HG03135 (cell line): ENCODE measurements around the gene PDZK1.
"Not testable (repeated sequence)": the region's sequence is repeated elsewhere in the genome, so short reads cannot be mapped to it uniquely, and the experiment has no call there.

ENCODE experiments used
- ATAC-seq: cut with Tn5 transposase; IDR thresholded peaks from one replicate; pipeline ENCODE4 v1.9.1; 2021; ENCODE audit warnings: mild to moderate bottlenecking, moderate library complexity; ENCODE audit not compliant: unreplicated experiment

PDZK1 gene

GRCh38 chr1:145710291-145711027, 3.3 kb upstream of the PDZK1 start:
- no peak for ATAC-seq

DNA sequence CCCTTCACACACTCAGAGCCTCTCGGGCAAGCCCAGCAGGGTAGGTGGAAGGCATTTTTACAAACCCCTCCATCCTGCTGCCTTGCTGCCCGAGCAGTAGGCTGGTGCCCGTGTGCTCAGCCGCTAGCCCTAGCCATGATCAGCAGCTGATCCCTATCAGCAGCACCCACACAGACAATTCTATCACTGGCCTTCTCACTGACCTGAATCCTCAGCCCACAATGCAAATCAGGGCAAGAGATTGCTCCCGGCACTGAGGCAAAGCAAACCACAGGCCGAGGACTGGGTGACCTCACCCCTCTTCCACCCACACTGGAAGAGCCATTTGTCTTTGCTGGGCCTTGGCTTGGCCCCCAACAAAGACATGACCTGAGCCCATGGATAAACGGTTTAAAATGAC, 895 bp upstream of the PDZK1 start:
- no peak for ATAC-seq

DNA sequence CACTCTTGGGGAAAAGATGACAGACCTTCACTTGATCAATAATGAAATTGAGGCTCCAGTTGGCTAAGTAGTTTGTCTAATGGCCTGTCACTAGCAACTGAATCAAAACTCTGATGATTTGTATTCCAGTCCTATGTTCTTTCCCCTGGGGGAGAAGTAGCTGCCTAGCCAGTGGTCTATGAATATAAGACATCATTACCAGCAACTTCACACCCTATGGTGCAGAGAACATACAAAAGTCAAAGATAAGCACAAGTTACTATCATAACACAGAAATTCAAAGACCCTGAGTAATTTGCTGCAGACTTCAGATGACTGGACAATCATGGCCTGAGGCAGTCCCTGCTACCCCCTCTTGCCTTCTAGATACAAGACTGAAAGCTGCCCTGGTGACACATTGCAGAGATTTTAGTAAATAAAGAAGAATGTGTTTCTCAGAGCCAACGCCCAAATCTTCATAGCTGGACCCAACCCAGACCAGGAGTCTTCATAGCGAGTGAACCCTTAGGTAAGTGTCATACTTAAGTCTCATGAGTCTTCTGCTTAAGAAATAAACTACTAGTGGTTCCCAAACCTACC, 993 bp downstream of the PDZK1 start:
- no peak for ATAC-seq

DNA sequence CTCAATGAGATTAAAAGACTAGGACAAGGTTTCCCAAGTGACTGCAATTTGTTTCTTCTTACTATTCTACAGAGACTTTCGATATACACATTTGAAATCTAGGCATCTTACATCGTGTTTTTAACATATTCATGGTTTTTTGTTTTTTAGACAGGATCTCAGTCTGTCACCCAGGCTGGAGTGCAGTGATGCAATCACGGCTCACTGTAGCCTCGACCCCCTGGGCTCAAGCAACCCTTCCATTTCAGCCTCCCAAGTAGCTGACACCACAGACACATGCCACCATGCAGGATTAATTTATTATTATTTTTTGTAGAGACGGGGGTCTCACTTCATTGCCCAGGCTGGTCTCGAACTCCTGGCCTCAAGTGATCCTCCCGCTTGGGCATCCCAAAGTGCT, 1.5 kb downstream of the PDZK1 start:
- no peak for ATAC-seq

DNA sequence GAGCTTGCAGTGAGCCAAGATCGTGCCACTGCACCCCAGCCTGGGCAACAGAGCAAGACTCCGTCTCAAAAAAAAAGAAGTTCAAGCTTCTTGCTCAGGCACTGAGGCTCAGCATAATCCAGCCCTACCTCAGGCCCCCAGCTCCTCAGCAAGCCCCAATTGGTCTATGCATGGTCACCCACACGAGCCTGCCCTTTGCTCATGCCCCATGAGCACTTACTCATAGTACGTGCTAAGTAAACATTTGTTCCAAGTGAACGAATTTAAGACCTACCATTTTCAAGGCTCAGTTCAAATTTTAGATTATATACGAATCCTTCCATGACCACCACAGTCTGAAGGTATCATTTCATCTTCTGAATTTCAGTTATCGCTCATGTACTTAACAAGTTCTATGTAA, 4.3 kb downstream of the PDZK1 start:
- ATAC-seq, result no peak

GRCh38 chr1:145702052-145702451, 5.1 kb downstream of the PDZK1 start:
- no peak for ATAC-seq

DNA sequence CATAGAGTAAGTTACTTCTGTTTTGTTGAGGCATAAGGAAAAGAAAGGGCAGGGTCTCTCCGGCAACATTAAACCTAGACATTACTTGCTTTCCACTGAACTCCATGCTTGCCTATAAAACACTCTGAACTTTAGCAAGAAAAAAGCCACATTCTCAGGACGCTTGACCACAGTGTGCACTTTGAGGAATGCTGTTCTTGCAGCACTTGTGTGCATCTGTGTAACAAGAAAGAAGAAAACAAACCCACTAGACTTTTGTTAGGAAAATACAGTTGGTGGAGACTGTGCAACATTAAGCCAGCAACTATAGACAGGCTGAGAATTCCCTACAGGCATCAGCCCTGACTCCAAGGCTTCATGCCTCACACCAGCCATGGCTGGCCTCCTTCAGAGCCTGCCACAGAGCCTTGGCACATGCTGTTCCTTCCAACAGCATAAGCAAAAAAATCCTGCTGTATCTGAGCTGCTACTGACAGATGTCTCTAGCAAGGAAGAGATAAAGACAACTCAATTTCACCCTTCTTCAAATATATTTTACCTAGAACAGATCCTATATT, 5.8 kb downstream of the PDZK1 start:
- ATAC-seq, result no peak

GRCh38 chr1:145696630-145696960, 10.6 kb downstream of the PDZK1 start:
- ATAC-seq, result no peak

- no peak for ATAC-seq
Measured at GRCh38 chr1:145695821-145696629, 11.1 kb downstream of the PDZK1 start.

DNA sequence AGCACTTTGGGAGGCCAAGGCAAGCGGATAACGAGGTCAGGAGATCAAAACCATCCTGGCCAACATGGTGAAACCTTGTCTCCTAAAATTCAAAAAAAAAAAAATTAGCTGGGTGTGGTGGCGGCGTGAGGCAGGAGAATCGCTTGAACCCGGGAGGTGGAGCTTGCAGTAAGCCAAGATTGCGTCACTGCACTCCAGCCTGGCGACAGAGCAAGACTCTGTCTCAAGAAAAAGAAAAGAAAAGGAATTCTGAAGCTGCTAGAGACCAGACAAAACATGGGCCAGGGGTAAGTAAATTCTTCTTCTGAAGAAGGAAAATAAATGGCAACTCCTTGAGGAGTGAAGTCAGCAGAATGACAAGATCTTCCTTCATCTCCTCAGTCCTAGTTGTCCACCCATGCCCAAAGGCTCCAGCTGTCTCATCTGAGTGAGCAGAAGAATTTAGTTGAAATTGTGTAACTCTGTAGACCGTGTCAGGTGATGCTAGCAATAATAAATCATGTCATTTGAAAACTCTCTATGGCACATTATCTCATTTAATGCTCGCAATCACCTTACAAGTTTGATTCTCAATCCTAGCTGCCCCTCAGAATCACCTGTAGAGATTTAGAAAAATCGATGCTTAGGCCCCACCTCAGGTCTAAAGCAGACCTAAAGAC, 14.3 kb downstream of the PDZK1 start:
- no peak for ATAC-seq

- no peak for ATAC-seq
Measured at GRCh38 chr1:145690587-145691558, 16.3 kb downstream of the PDZK1 start.

- no peak for ATAC-seq
Measured at GRCh38 chr1:145689922-145690321, 17.2 kb downstream of the PDZK1 start.

- no peak for ATAC-seq
Measured at GRCh38 chr1:145688924-145689323, 18.2 kb downstream of the PDZK1 start.

DNA sequence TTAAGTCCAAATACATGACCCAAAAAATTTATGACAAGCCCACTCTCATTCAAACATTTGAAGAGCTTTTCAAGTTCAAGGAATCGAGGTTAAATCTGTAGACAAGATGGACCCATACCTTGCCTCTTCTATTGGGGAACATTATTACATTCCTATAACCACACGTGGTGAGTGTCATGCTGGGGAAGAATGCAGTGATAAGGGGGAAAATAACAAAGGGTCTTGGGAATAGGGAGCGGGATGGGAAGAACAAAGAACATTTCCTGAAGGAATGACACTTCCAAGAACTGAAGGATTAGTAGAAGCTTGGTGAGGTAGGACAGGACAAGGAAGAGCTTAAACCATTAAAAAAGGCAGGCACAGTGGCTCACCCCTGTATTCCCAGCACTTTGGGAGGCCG, 18.8 kb downstream of the PDZK1 start:
- no peak for ATAC-seq

GRCh38 chr1:145686078-145686477, 21.1 kb downstream of the PDZK1 start:
- not testable (repeated sequence) for ATAC-seq

- ATAC-seq, result not testable (repeated sequence)
Measured at GRCh38 chr1:145684858-145685257, 22.3 kb downstream of the PDZK1 start.

DNA sequence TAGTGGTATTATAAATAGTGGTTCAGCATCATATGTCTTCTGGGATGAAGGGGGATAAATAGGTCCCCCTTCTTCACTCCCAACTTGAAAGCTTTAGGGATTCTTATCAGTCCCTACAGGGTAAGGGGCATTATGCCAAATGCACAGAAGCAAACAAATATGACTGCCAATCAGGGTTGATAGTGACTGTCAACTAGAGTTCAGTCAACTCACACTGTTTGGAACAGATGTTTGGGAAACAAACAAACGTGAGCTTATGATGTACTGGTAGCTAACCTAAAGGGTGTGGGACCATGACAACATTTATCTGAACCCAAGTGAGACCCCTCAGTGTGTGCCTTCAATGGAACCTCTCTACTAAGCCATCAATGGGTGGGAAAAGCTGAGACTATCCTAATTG, 34.0 kb downstream of the PDZK1 start:
- ATAC-seq, result not testable (repeated sequence)

GRCh38 chr1:145670995-145671745, 36.0 kb downstream of the PDZK1 start:
- ATAC-seq, result not testable (repeated sequence)

DNA sequence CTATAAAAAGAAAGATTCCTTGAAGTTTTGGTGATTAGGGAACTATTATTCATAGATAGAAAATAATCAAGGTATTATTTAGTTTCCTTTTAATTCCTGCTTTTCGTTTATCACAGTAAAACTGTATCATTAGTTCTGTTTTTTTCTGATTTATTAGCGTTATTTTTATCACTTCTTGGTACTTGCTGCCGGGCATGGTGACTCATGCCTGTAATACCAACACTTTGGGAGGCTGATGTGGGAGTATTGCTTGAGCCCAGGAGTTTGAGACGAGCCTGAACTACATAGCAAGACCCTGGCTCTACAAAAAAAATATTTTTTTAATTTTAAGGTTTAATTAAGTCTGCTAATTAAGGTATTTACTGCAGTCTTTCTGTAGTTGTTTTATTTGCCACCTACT, 42.2 kb downstream of the PDZK1 start:
- ATAC-seq, result not testable (repeated sequence)
